B cell (primary cell): Measurements from ENCODE around the gene XPNPEP1. TPM values are rescaled to one million over a fixed set of nuclear protein-coding genes. Genes with fewer than 3 reads are reported as not detected.

ENCODE experiments used
- ATAC-seq: fragments of 200-7000 bp; cut with Tn5 transposase; one replicate; pipeline ENCODE4 v1.10.0; 2021; ENCODE audit warnings: low read depth, mild to moderate bottlenecking, moderate number of reproducible peaks, moderate library complexity
- CTCF ChIA-PET: fragments of 350-600 bp; sonication (Branson Sonifier 250); formaldehyde crosslinking; loops from one replicate; lab custom pipeline; 2021; ENCODE audit warnings: antibody characterized with exemption, inconsistent platforms; lab: Charles Lee
- POLR2A ChIA-PET: fragments of 350-600 bp; sonication (Branson Sonifier 250); formaldehyde crosslinking; loops from one replicate; lab custom pipeline; 2021; ENCODE audit warnings: antibody characterized with exemption; lab: Charles Lee
- DNase-seq: peaks from one replicate; pipeline ENCODE4 v3.0.0; 2013
- H2AFZ ChIP-seq: 2 replicates; pipeline ENCODE4 v1.6.1; 2012; ENCODE audit warnings: mild to moderate bottlenecking, low read depth, low read length; ENCODE audit not compliant: insufficient read depth, poor library complexity, severe bottlenecking
- H3K27ac ChIP-seq, 2 donors: 1 replicate in 1 of 2; 2 replicates in 1 of 2; pipeline ENCODE4 v1.5.1; 2012 to 2013; ENCODE audit warnings: low read length in 2 of 2, mild to moderate bottlenecking in 2 of 2, moderate library complexity in 1 of 2
- H3K27me3 ChIP-seq, 4 experiments: fragments of 200-600 bp in 1 of 4; sonication (generic) in 1 of 4; replicated peaks in 1 of 4; 1 replicate in 2 of 4; 2 replicates in 2 of 4; pipeline versions ENCODE4 v1.6.1 to v1.7.0; 2013 to 2016; ENCODE audit warnings: low read length in 3 of 4, mild to moderate bottlenecking in 2 of 4, mixed read lengths in 1 of 4, moderate library complexity in 1 of 4; ENCODE audit not compliant: insufficient read depth in 4 of 4, control insufficient read depth in 3 of 4; ENCODE audit errors: control extremely low read depth in 1 of 4
- H3K36me3 ChIP-seq, 2 experiments: replicated peaks in 1 of 2; 1 replicate in 1 of 2; 2 replicates in 1 of 2; pipeline versions ENCODE4 v1.6.1 to v1.7.1; 2013; ENCODE audit warnings: low read length in 1 of 2; ENCODE audit not compliant: insufficient read depth in 2 of 2, control insufficient read depth in 1 of 2; ENCODE audit errors: control extremely low read depth in 1 of 2, extremely low read depth in 1 of 2
- H3K4me1 ChIP-seq, 2 donors: fragments of 200-600 bp in 1 of 2; sonication (generic) in 1 of 2; 1 replicate in 1 of 2; 2 replicates in 1 of 2; pipeline versions ENCODE4 v1.5.1 to v1.6.1; 2013 to 2017; ENCODE audit warnings: low read length in 2 of 2; ENCODE audit not compliant: control insufficient read depth in 2 of 2, insufficient read depth in 2 of 2
- H3K4me2 ChIP-seq: replicated peaks from 2 replicates; pipeline ENCODE3; 2012; ENCODE audit warnings: mild to moderate bottlenecking, low read depth, low read length; ENCODE audit not compliant: poor library complexity, severe bottlenecking
- H3K4me3 ChIP-seq, 5 experiments: fragments of 200-600 bp in 1 of 5; sonication (generic) in 1 of 5; 1 replicate in 3 of 5; 2 replicates in 2 of 5; pipeline versions ENCODE4 v1.5.1 to v1.7.0; 2011 to 2016; ENCODE audit warnings: low read length in 4 of 5, mild to moderate bottlenecking in 4 of 5, low read depth in 2 of 5, control low read depth in 1 of 5, moderate library complexity in 1 of 5; ENCODE audit not compliant: insufficient read depth in 1 of 5; ENCODE audit errors: control extremely low read depth in 1 of 5, extremely low read depth in 1 of 5
- H3K79me2 ChIP-seq: fragments of 200-600 bp; sonication (generic); one replicate; pipeline ENCODE4 v1.6.0; 2016; ENCODE audit warnings: low read length; ENCODE audit not compliant: control insufficient read depth, insufficient read depth
- H3K9ac ChIP-seq: fragments of 200-600 bp; sonication (generic); 2 replicates; pipeline ENCODE4 v1.6.1; 2017; ENCODE audit warnings: mild to moderate bottlenecking, low read length, moderate library complexity
- H3K9me3 ChIP-seq, 3 donors: one replicate each; pipeline versions ENCODE4 v1.6.1 to v1.7.1; 2013; ENCODE audit warnings: low read length in 2 of 3; ENCODE audit not compliant: control insufficient read depth in 2 of 3, insufficient read depth in 1 of 3; ENCODE audit errors: control extremely low read depth in 1 of 3
- H4K20me1 ChIP-seq: 2 replicates; pipeline ENCODE4 v1.6.0; 2012; ENCODE audit warnings: mild to moderate bottlenecking, low read length; ENCODE audit not compliant: insufficient read depth, control insufficient read depth, poor library complexity, severe bottlenecking
- H3K27ac Mint-ChIP-seq: one replicate; pipeline ENCODE4 v1.8.0; 2021; ENCODE audit warnings: mixed read lengths
- H3K27me3 Mint-ChIP-seq: one replicate; pipeline ENCODE4 v1.8.0; 2021; ENCODE audit warnings: mixed read lengths
- H3K4me1 Mint-ChIP-seq: one replicate; pipeline ENCODE4 v1.8.0; 2021; ENCODE audit warnings: mixed read lengths
- H3K4me3 Mint-ChIP-seq: one replicate; pipeline ENCODE4 v1.8.0; 2021; ENCODE audit warnings: mixed read lengths
- H3K9me3 Mint-ChIP-seq: one replicate; pipeline ENCODE4 v1.8.0; 2022; ENCODE audit warnings: mixed read lengths; ENCODE audit not compliant: insufficient read depth
- CTCF ChIP-seq: fragments of 200-600 bp; IDR thresholded peaks from one replicate; pipeline ENCODE4 v1.8.0; 2022; ENCODE audit warnings: antibody characterized with exemption, mild to moderate bottlenecking
- EZH2 ChIP-seq: IDR thresholded peaks from 2 replicates; pipeline ENCODE4 v1.6.1; 2012; ENCODE audit warnings: borderline replicate concordance, low read depth, mild to moderate bottlenecking, moderate library complexity, low read length; ENCODE audit not compliant: insufficient read depth, poor library complexity, severe bottlenecking
- WGBS: methylation state at CpG from one replicate; pipeline ENCODE4 v1.1.5; 2013; ENCODE audit warnings: missing lambda C conversion rate; ENCODE audit not compliant: insufficient coverage; 5-methylcytosine and 5-hydroxymethylcytosine counted together
- intact Hi-C: fragments of 100-400 bp; cut with micrococcal nuclease; formaldehyde crosslinking; loops from one replicate; pipeline ENCODE4 v1.10.0; 2022
- polyA plus RNA-seq: library from polyadenylated mRNA; depleted of rRNA; stranded (reverse); fragments of >200 nt; gene quantifications from 2 replicates; pipeline ENCODE4 v1.2.3, GENCODE V29; 2012
- total RNA-seq, 2 donors: library from RNA; stranded (reverse); fragments of 120-200 nt in 1 of 2; gene quantifications; 1 replicate in 1 of 2; 2 replicates in 1 of 2; pipeline versions ENCODE4 v1.2.3 to v1.2.4, GENCODE V29; 2013 to 2022

The XPNPEP1 gene
- total and polyA plus RNA-seq, 2 donors (not counting 1 experiment from before 2014, with no cell fraction given) = 60.6 to 70.8 TPM

- Histone ChIP-seq H3K4me1 (peaks cover 0 to 3% of the 10 kb centered on the region in 2 donors), H3K9ac (no peak overlapping the region), H3K79me2 (no peaks in the 10 kb centered on the region), H3K27ac (no peak overlapping the region), H3K36me3 (peaks cover 0 to 25% of the 10 kb centered on the region in 2 experiments), H3K4me3 (no peak overlapping the region), H2AFZ (no peak overlapping the region), H3K9me3 (peaks cover 0 to 3% (median 0%) of the 10 kb centered on the region in 3 donors), H3K27me3 (no peaks in the 10 kb centered on the region), H4K20me1 (no peaks in the 10 kb centered on the region), H3K4me2 (no peak overlapping the region)
- ChIA-PET CTCF (no interaction called here), POLR2A (no interaction called here)
- WGBS = 100% methylated on average over 2 of the region's 4 CpGs
- no peak overlapping the region for H3K27ac Mint-ChIP-seq
- no peak for TF ChIP-seq CTCF
- no peak for DNase-seq
- intact Hi-C loops = no loop called here
- no peak overlapping the region for H3K4me3 Mint-ChIP-seq
- ATAC-seq = no peak
- peaks cover 14% of the 10 kb centered on the region for H3K4me1 Mint-ChIP-seq
- H3K9me3 Mint-ChIP-seq = peaks cover 7% of the 10 kb centered on the region
- H3K27me3 Mint-ChIP-seq = no peaks in the 10 kb centered on the region
Measured at GRCh38 chr10:109861081-109861480, 62.2 kb downstream of the XPNPEP1 start.

- Histone ChIP-seq H3K79me2 (no peaks in the 10 kb centered on the region), H3K4me3 (no peak overlapping the region), H3K27ac (no peak overlapping the region), H3K36me3 (peaks cover 0 to 7% of the 10 kb centered on the region in 2 experiments), H3K4me2 (no peak overlapping the region), H3K9ac (no peak overlapping the region), H3K4me1 (peaks cover 0 to 3% of the 10 kb centered on the region in 2 donors), H3K27me3 (no peaks in the 10 kb centered on the region), H4K20me1 (no peaks in the 10 kb centered on the region), H3K9me3 (no peaks in the 10 kb centered on the region), H2AFZ (no peak overlapping the region)
- Mint-ChIP-seq H3K4me3 (no peak overlapping the region), H3K27ac (no peak overlapping the region), H3K27me3 (no peaks in the 10 kb centered on the region), H3K4me1 (peaks cover 14% of the 10 kb centered on the region), H3K9me3 (peaks cover 7% of the 10 kb centered on the region)
- CTCF ChIA-PET = no interaction called here
- no CpG with 5 or more reads among the region's 1 CpG for WGBS
- intact Hi-C loops = no loop called here
- POLR2A ChIA-PET = no interaction called here
- TF ChIP-seq CTCF = no peak
- no peak for TF ChIP-seq EZH2
- DNase-seq (no peak), ATAC-seq (no peak)
Measured at GRCh38 chr10:109859221-109859620, 64.1 kb downstream of the XPNPEP1 start.
